HEK293 (cell line): Measurements from ENCODE around the gene DCAF6.

ENCODE experiments used
- CTCF ChIA-PET: fragments of 350-600 bp; formaldehyde crosslinking; extraction: SDS; loops from one replicate; lab custom pipeline; 2021; ENCODE audit warnings: antibody characterized with exemption; lab: Yijun Ruan, JAX
- POLR2A ChIA-PET: fragments of 300-600 bp; formaldehyde crosslinking; extraction: SDS; loops from one replicate; lab custom pipeline; 2020; ENCODE audit warnings: antibody characterized with exemption, inconsistent platforms; lab: Yijun Ruan, JAX
- H3K27ac ChIP-seq: fragments of 200-500 bp; sonication (Bioruptor generic); 2 replicates; pipeline ENCODE4 v1.5.1; 2014; ENCODE audit warnings: low read depth, low read length, control low read depth, inconsistent platforms; ENCODE audit errors: extremely low read depth
- H3K36me3 ChIP-seq, 2 experiments: fragments of 200-500 bp in 1 of 2; sonication (Bioruptor generic) in 1 of 2; 1 replicate in 1 of 2; 2 replicates in 1 of 2; pipeline ENCODE4 v1.5.1; 2014 to 2017; ENCODE audit warnings: inconsistent platforms in 2 of 2, low read length in 2 of 2; ENCODE audit not compliant: control insufficient read depth in 2 of 2, insufficient read depth in 1 of 2
- H3K4me1 ChIP-seq: fragments of 200-500 bp; sonication (Bioruptor generic); 2 replicates; pipeline ENCODE4 v1.5.1; 2014; ENCODE audit warnings: mild to moderate bottlenecking, low read length, inconsistent platforms; ENCODE audit not compliant: control insufficient read depth, insufficient read depth
- H3K4me3 ChIP-seq: 2 replicates; pipeline ENCODE4 v1.5.1; 2011; ENCODE audit warnings: low read depth, mild to moderate bottlenecking, control low read depth, low read length, moderate library complexity
- H3K9me3 ChIP-seq: fragments of 200-500 bp; sonication (Bioruptor generic); 2 replicates; pipeline ENCODE4 v1.5.1; 2014; ENCODE audit warnings: low read depth, low read length, inconsistent platforms; ENCODE audit not compliant: control insufficient read depth, insufficient read depth
- ATF2 ChIP-seq: fragments of 450-650 bp; formaldehyde crosslinking; IDR thresholded peaks from 2 replicates; pipeline ENCODE4 v1.5.1; 2016; ENCODE audit warnings: missing biosample characterization, missing genetic modification characterization, low read depth
- HOXD13 ChIP-seq: sonication (generic); formaldehyde crosslinking; IDR thresholded peaks from 2 replicates; pipeline ENCODE4 v1.8.0; 2022; ENCODE audit warnings: missing genetic modification reagents, borderline replicate concordance
- INSM2 ChIP-seq: fragments of 450-650 bp; formaldehyde crosslinking; IDR thresholded peaks from 2 replicates; pipeline ENCODE4 v1.5.1; 2016; ENCODE audit warnings: missing biosample characterization, missing genetic modification characterization
- KLF10 ChIP-seq: fragments of 450-650 bp; IDR thresholded peaks from 2 replicates; pipeline ENCODE4 v1.5.1; 2018; ENCODE audit warnings: missing biosample characterization, mild to moderate bottlenecking, missing genetic modification characterization
- MZF1 ChIP-seq: fragments of 450-650 bp; formaldehyde crosslinking; IDR thresholded peaks from 2 replicates; pipeline ENCODE4 v1.5.1; 2017; ENCODE audit warnings: missing biosample characterization, missing genetic modification characterization, borderline replicate concordance
- SCRT2 ChIP-seq: fragments of 450-650 bp; formaldehyde crosslinking; IDR thresholded peaks from 2 replicates; pipeline ENCODE4 v1.5.1; 2016; ENCODE audit warnings: missing biosample characterization, missing genetic modification characterization
- SP2 ChIP-seq: fragments of 450-650 bp; formaldehyde crosslinking; IDR thresholded peaks from 2 replicates; pipeline ENCODE4 v1.5.1; 2016; ENCODE audit warnings: missing biosample characterization, missing genetic modification characterization
- WT1 ChIP-seq: fragments of 450-650 bp; formaldehyde crosslinking; IDR thresholded peaks from 2 replicates; pipeline ENCODE4 v1.5.1; 2016; ENCODE audit warnings: missing biosample characterization, missing genetic modification characterization
- YY1 ChIP-seq: fragments of 450-650 bp; formaldehyde crosslinking; IDR thresholded peaks from 2 replicates; pipeline ENCODE4 v1.5.1; 2018; ENCODE audit warnings: missing biosample characterization, missing genetic modification characterization
- YY2 ChIP-seq: fragments of 450-650 bp; formaldehyde crosslinking; IDR thresholded peaks from 2 replicates; pipeline ENCODE4 v1.5.1; 2016; ENCODE audit warnings: missing biosample characterization, missing genetic modification characterization
- ZBTB8A ChIP-seq: fragments of 450-650 bp; formaldehyde crosslinking; IDR thresholded peaks from 2 replicates; pipeline ENCODE4 v1.5.1; 2016; ENCODE audit warnings: missing biosample characterization, missing genetic modification characterization
- ZFP37 ChIP-seq: fragments of 450-650 bp; formaldehyde crosslinking; IDR thresholded peaks from 2 replicates; pipeline ENCODE4 v1.5.1; 2016; ENCODE audit warnings: missing biosample characterization, missing genetic modification characterization
- ZNF112 ChIP-seq: fragments of 450-650 bp; formaldehyde crosslinking; IDR thresholded peaks from 2 replicates; pipeline ENCODE4 v1.5.0; 2017; ENCODE audit warnings: missing biosample characterization, missing genetic modification characterization
- ZNF114 ChIP-seq: fragments of 450-650 bp; formaldehyde crosslinking; IDR thresholded peaks from 2 replicates; pipeline ENCODE4 v1.5.0; 2017; ENCODE audit warnings: missing biosample characterization, missing genetic modification characterization
- ZNF121 ChIP-seq: fragments of 450-650 bp; formaldehyde crosslinking; IDR thresholded peaks from 2 replicates; pipeline ENCODE4 v1.5.1; 2016; ENCODE audit warnings: missing biosample characterization, missing genetic modification characterization
- ZNF133 ChIP-seq: fragments of 450-650 bp; formaldehyde crosslinking; IDR thresholded peaks from 2 replicates; pipeline ENCODE4 v1.5.1; 2016; ENCODE audit warnings: missing biosample characterization, missing genetic modification characterization
- ZNF146 ChIP-seq: fragments of 450-650 bp; formaldehyde crosslinking; IDR thresholded peaks from 2 replicates; pipeline ENCODE4 v1.5.1; 2016; ENCODE audit warnings: missing biosample characterization, missing genetic modification characterization
- ZNF157 ChIP-seq: fragments of 450-650 bp; formaldehyde crosslinking; IDR thresholded peaks from 2 replicates; pipeline ENCODE4 v1.5.1; 2016; ENCODE audit warnings: missing biosample characterization, missing genetic modification characterization
- ZNF292 ChIP-seq: fragments of 450-650 bp; formaldehyde crosslinking; IDR thresholded peaks from 2 replicates; pipeline ENCODE4 v1.5.1; 2016; ENCODE audit warnings: low read depth, missing biosample characterization, missing genetic modification characterization, borderline replicate concordance
- ZNF324 ChIP-seq: fragments of 450-650 bp; formaldehyde crosslinking; IDR thresholded peaks from 2 replicates; pipeline ENCODE4 v1.5.1; 2016; ENCODE audit warnings: missing biosample characterization, missing genetic modification characterization
- ZNF391 ChIP-seq: fragments of 450-650 bp; formaldehyde crosslinking; IDR thresholded peaks from 2 replicates; pipeline ENCODE4 v1.5.1; 2016; ENCODE audit warnings: low read depth, missing biosample characterization, missing genetic modification characterization, borderline replicate concordance
- ZNF404 ChIP-seq: fragments of 450-650 bp; formaldehyde crosslinking; IDR thresholded peaks from 2 replicates; pipeline ENCODE4 v1.5.1; 2017; ENCODE audit warnings: missing biosample characterization, missing genetic modification characterization
- ZNF48 ChIP-seq: fragments of 450-650 bp; formaldehyde crosslinking; IDR thresholded peaks from 2 replicates; pipeline ENCODE4 v1.5.1; 2016; ENCODE audit warnings: missing biosample characterization, missing genetic modification characterization
- ZNF529 ChIP-seq: fragments of 450-650 bp; formaldehyde crosslinking; IDR thresholded peaks from 2 replicates; pipeline ENCODE4 v1.5.1; 2017; ENCODE audit warnings: missing genetic modification characterization, missing biosample characterization; ENCODE audit not compliant: insufficient replicate concordance
- ZNF561 ChIP-seq: fragments of 450-650 bp; IDR thresholded peaks from 2 replicates; pipeline ENCODE4 v1.5.1; 2018; ENCODE audit warnings: missing biosample characterization, missing genetic modification characterization, borderline replicate concordance
- ZNF610 ChIP-seq: fragments of 450-650 bp; formaldehyde crosslinking; IDR thresholded peaks from 2 replicates; pipeline ENCODE4 v1.5.1; 2016; ENCODE audit warnings: missing biosample characterization, missing genetic modification characterization, borderline replicate concordance
- ZNF626 ChIP-seq: fragments of 450-650 bp; sonication (Bioruptor Pico); formaldehyde crosslinking; IDR thresholded peaks from 2 replicates; pipeline ENCODE4 v1.5.1; 2018; ENCODE audit warnings: missing biosample characterization, missing genetic modification characterization, inconsistent platforms
- ZNF664 ChIP-seq: fragments of 450-650 bp; formaldehyde crosslinking; IDR thresholded peaks from 2 replicates; pipeline ENCODE4 v1.5.1; 2016; ENCODE audit warnings: missing biosample characterization, missing genetic modification characterization
- ZNF704 ChIP-seq: fragments of 450-650 bp; formaldehyde crosslinking; IDR thresholded peaks from 2 replicates; pipeline ENCODE4 v1.5.1; 2016; ENCODE audit warnings: missing biosample characterization, missing genetic modification characterization
- ZNF791 ChIP-seq: fragments of 450-650 bp; formaldehyde crosslinking; IDR thresholded peaks from 2 replicates; pipeline ENCODE4 v1.5.1; 2016; ENCODE audit warnings: missing biosample characterization, missing genetic modification characterization

Gene DCAF6

GRCh38 chr1:167966050-167966449 lies 29.6 kb downstream of the DCAF6 start (continued):
- no peak for TF ChIP-seq ATF2 (tag by site-specific recombination)
- TF ChIP-seq YY2 (tag by site-specific recombination), result no peak

- H3K36me3 ChIP-seq, result peaks cover 4 to 10% of the 10 kb centered on the region in 2 experiments; a peak in 2 of 3 replicates
- H3K9me3 ChIP-seq, result no peaks in the 10 kb centered on the region
- ChIA-PET CTCF (no interaction called here), POLR2A (no interaction called here)
- H3K27ac ChIP-seq, result no peak overlapping the region
- TF ChIP-seq KLF10 (tag by site-specific recombination), result no peak
- no peak for TF ChIP-seq ZNF791 (tag by site-specific recombination)
- TF ChIP-seq ZNF114 (tag by site-specific recombination), result no peak
- TF ChIP-seq ZNF121 (tag by site-specific recombination), result no peak
- TF ChIP-seq YY1, result no peak
- TF ChIP-seq ZNF133 (tag by site-specific recombination), result no peak
- TF ChIP-seq ZNF157 (tag by site-specific recombination), result no peak
- TF ChIP-seq ZNF561 (tag by site-specific recombination), result no peak
- TF ChIP-seq ZNF404 (tag by site-specific recombination), result no peak
- TF ChIP-seq ZNF292 (tag by site-specific recombination), result no peak
- TF ChIP-seq SCRT2 (tag by site-specific recombination), result no peak
- no peaks in the 10 kb centered on the region for H3K4me1 ChIP-seq
- H3K4me3 ChIP-seq, result no peak overlapping the region
These were observed 32.1 kb downstream of the DCAF6 start for GRCh38 chr1:167968569-167968968.

GRCh38 chr1:167973832-167974231 lies 37.3 kb downstream of the DCAF6 start:
- CTCF ChIA-PET, result no interaction called here
- H3K4me3 ChIP-seq, result no peak overlapping the region
- no peak for TF ChIP-seq ZNF112 (tag by site-specific recombination)
- no peak for TF ChIP-seq ZNF146 (tag by site-specific recombination)
- peak; percentile 67 for TF ChIP-seq ZNF664 (tag by site-specific recombination)
- peaks cover 16 to 26% of the 10 kb centered on the region in 2 experiments; a peak in 2 of 3 replicates for H3K36me3 ChIP-seq
- no peaks in the 10 kb centered on the region for H3K9me3 ChIP-seq
- H3K27ac ChIP-seq, result no peak overlapping the region
- H3K4me1 ChIP-seq, result no peaks in the 10 kb centered on the region
- POLR2A ChIA-PET, result no interaction called here

- Histone ChIP-seq H3K4me1 (no peaks in the 10 kb centered on the region), H3K36me3 (peaks cover 17 to 26% of the 10 kb centered on the region in 2 experiments; a peak in 2 of 3 replicates), H3K4me3 (no peak overlapping the region), H3K27ac (no peak overlapping the region), H3K9me3 (no peaks in the 10 kb centered on the region)
- CTCF ChIA-PET, result interaction anchor here (0.6 kb wide), 1 partner anchor 96 kb away, joined by 3 read pairs; no protein-coding TSS in a partner anchor
- POLR2A ChIA-PET, result no interaction called here
- TF ChIP-seq ZBTB8A (tag by site-specific recombination), result no peak
- TF ChIP-seq ZNF704 (tag by site-specific recombination), result no peak
- TF ChIP-seq ZNF791 (tag by site-specific recombination), result no peak
- no peak for TF ChIP-seq ZNF48
- no peak for TF ChIP-seq HOXD13 (CRISPR knock-in tag)
- TF ChIP-seq ZNF324 (tag by site-specific recombination), result no peak
- no peak for TF ChIP-seq WT1
- TF ChIP-seq MZF1 (tag by site-specific recombination), result no peak
- TF ChIP-seq SP2 (tag by site-specific recombination), result no peak
- no peak for TF ChIP-seq ZNF391
- no peak for TF ChIP-seq INSM2 (tag by site-specific recombination)
- no peak for TF ChIP-seq ZNF610
- TF ChIP-seq ZFP37 (tag by site-specific recombination), result no peak
- no peak for TF ChIP-seq ZNF529
- no peak for TF ChIP-seq ZNF626 (tag by site-specific recombination)
These were observed 38.2 kb downstream of the DCAF6 start for GRCh38 chr1:167974698-167975097.
